Measurements from ENCODE around the gene CRTC3.
"Not testable (repeated sequence)": the region's sequence is repeated elsewhere in the genome, so short reads cannot be mapped to it uniquely, and the experiment has no call there.

The CRTC3 gene

GRCh38 chr15:90657520-90658172 is 127.9 kb downstream of the CRTC3 start:
- not testable (repeated sequence) for DNase-seq

- no peak for DNase-seq
Observed at GRCh38 chr15:90659481-90659880, 129.8 kb downstream of the CRTC3 start.

- no peak for DNase-seq
Observed at GRCh38 chr15:90660195-90660998, 130.7 kb downstream of the CRTC3 start.

- DNase-seq, result not testable (repeated sequence)
Observed at GRCh38 chr15:90660999-90661330, 131.2 kb downstream of the CRTC3 start.

GRCh38 chr15:90664081-90664461 is 134.3 kb downstream of the CRTC3 start:
- DNase-seq, result not testable (repeated sequence)

GRCh38 chr15:90664650-90665287 is 135.0 kb downstream of the CRTC3 start:
- no peak for DNase-seq

GRCh38 chr15:90665288-90666134 is 135.8 kb downstream of the CRTC3 start:
- DNase-seq, result peak; percentile 3

GRCh38 chr15:90666135-90666909 is 136.6 kb downstream of the CRTC3 start:
- DNase-seq, result no peak

GRCh38 chr15:90667073-90667754 is 137.5 kb downstream of the CRTC3 start:
- no peak for DNase-seq

GRCh38 chr15:90667755-90668345 is 138.1 kb downstream of the CRTC3 start:
- DNase-seq, result not testable (repeated sequence)

GRCh38 chr15:90670631-90671030 is 140.9 kb downstream of the CRTC3 start:
- not testable (repeated sequence) for DNase-seq

GRCh38 chr15:90671216-90671615 is 141.5 kb downstream of the CRTC3 start:
- no peak for DNase-seq

- DNase-seq, result not testable (repeated sequence)
Observed at GRCh38 chr15:90673357-90673756, 143.6 kb downstream of the CRTC3 start.

GRCh38 chr15:90674476-90674875 is 144.8 kb downstream of the CRTC3 start:
- no peak for DNase-seq

GRCh38 chr15:90675464-90675863 is 145.7 kb downstream of the CRTC3 start:
- no peak for DNase-seq

GRCh38 chr15:90677807-90678790 is 148.4 kb downstream of the CRTC3 start:
- no peak for DNase-seq

- DNase-seq, result no peak
Observed at GRCh38 chr15:90679959-90680358, 150.2 kb downstream of the CRTC3 start.

- no peak for DNase-seq
Observed at GRCh38 chr15:90680371-90680935, 150.7 kb downstream of the CRTC3 start.

GRCh38 chr15:90681056-90681455 is 151.3 kb downstream of the CRTC3 start:
- DNase-seq, result no peak

- no peak for DNase-seq
Observed at GRCh38 chr15:90681480-90681879, 151.8 kb downstream of the CRTC3 start.

Data from NCI-H1417 treated with DMSO at 0.1 percent for 48 hours (cell line).